Measurements from ENCODE around the gene ZDHHC24. TPM values are rescaled to one million over a fixed set of nuclear protein-coding genes. Genes with fewer than 3 reads are reported as not detected.

ZDHHC24 gene
- total and polyA plus RNA-seq, 10 of the 15 experiments (the other 5 are each of a cell fraction or from before 2014, with no cell fraction given): 0.86 to 17.5 (median 6.8) TPM

GRCh38 chr11:66480117-66480938 lies 65.5 kb downstream of the ZDHHC24 start, which contains the start of gene DPP3 (continued):
- TF ChIP-seq, protein P1, sequence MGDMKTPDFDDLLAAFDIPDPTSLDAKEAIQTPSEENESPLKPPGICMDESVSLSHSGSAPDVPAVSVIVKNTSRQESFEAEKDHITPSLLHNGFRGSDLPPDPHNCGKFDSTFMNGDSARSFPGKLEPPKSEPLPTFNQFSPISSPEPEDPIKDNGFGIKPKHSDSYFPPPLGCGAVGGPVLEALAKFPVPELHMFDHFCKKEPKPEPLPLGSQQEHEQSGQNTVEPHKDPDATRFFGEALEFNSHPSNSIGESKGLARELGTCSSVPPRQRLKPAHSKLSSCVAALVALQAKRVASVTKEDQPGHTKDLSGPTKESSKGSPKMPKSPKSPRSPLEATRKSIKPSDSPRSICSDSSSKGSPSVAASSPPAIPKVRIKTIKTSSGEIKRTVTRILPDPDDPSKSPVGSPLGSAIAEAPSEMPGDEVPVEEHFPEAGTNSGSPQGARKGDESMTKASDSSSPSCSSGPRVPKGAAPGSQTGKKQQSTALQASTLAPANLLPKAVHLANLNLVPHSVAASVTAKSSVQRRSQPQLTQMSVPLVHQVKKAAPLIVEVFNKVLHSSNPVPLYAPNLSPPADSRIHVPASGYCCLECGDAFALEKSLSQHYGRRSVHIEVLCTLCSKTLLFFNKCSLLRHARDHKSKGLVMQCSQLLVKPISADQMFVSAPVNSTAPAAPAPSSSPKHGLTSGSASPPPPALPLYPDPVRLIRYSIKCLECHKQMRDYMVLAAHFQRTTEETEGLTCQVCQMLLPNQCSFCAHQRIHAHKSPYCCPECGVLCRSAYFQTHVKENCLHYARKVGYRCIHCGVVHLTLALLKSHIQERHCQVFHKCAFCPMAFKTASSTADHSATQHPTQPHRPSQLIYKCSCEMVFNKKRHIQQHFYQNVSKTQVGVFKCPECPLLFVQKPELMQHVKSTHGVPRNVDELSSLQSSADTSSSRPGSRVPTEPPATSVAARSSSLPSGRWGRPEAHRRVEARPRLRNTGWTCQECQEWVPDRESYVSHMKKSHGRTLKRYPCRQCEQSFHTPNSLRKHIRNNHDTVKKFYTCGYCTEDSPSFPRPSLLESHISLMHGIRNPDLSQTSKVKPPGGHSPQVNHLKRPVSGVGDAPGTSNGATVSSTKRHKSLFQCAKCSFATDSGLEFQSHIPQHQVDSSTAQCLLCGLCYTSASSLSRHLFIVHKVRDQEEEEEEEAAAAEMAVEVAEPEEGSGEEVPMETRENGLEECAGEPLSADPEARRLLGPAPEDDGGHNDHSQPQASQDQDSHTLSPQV (IDR thresholded peaks at IDR 0.05): no peak
- TF ChIP-seq YBX1 (IDR thresholded peaks at IDR 0.05) (no peak), FOS (IDR thresholded peaks at IDR 0.05; ENCODE audit: borderline replicate concordance, extremely low read depth, insufficient read length) (peak; percentile 49), CUX1 (IDR thresholded peaks at IDR 0.05; ENCODE audit: insufficient replicate concordance, low read depth, low read length) (no peak), SUZ12 (IDR thresholded peaks at IDR 0.05; ENCODE audit: unreplicated experiment) (no peak), NFIC (IDR thresholded peaks at IDR 0.05; ENCODE audit: low read depth, low read length) (no peak), RELA (IDR thresholded peaks at IDR 0.05; ENCODE audit: borderline replicate concordance, partially characterized antibody) (peak; percentile 11), KDM1A (IDR thresholded peaks at IDR 0.05; ENCODE audit: borderline replicate concordance) (no peak)
- TF ChIP-seq, protein P2, sequence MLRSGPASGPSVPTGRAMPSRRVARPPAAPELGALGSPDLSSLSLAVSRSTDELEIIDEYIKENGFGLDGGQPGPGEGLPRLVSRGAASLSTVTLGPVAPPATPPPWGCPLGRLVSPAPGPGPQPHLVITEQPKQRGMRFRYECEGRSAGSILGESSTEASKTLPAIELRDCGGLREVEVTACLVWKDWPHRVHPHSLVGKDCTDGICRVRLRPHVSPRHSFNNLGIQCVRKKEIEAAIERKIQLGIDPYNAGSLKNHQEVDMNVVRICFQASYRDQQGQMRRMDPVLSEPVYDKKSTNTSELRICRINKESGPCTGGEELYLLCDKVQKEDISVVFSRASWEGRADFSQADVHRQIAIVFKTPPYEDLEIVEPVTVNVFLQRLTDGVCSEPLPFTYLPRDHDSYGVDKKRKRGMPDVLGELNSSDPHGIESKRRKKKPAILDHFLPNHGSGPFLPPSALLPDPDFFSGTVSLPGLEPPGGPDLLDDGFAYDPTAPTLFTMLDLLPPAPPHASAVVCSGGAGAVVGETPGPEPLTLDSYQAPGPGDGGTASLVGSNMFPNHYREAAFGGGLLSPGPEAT (IDR thresholded peaks at IDR 0.05; ENCODE audit: low read depth): peak; percentile 94
- TF ChIP-seq, protein P3, sequence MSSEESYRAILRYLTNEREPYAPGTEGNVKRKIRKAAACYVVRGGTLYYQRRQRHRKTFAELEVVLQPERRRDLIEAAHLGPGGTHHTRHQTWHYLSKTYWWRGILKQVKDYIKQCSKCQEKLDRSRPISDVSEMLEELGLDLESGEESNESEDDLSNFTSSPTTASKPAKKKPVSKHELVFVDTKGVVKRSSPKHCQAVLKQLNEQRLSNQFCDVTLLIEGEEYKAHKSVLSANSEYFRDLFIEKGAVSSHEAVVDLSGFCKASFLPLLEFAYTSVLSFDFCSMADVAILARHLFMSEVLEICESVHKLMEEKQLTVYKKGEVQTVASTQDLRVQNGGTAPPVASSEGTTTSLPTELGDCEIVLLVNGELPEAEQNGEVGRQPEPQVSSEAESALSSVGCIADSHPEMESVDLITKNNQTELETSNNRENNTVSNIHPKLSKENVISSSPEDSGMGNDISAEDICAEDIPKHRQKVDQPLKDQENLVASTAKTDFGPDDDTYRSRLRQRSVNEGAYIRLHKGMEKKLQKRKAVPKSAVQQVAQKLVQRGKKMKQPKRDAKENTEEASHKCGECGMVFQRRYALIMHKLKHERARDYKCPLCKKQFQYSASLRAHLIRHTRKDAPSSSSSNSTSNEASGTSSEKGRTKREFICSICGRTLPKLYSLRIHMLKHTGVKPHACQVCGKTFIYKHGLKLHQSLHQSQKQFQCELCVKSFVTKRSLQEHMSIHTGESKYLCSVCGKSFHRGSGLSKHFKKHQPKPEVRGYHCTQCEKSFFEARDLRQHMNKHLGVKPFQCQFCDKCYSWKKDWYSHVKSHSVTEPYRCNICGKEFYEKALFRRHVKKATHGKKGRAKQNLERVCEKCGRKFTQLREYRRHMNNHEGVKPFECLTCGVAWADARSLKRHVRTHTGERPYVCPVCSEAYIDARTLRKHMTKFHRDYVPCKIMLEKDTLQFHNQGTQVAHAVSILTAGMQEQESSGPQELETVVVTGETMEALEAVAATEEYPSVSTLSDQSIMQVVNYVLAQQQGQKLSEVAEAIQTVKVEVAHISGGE (CRISPR knock-in tag; IDR thresholded peaks at IDR 0.05): no peak

Measured in GM12878 (cell line).